ENCODE data around the gene PARD3B. TPM values are rescaled to one million over a fixed set of nuclear protein-coding genes. Genes with fewer than 3 reads are reported as not detected.

PARD3B gene
- total RNA-seq, 1 donor from 2014 or later, result 23.8 TPM

DNA sequence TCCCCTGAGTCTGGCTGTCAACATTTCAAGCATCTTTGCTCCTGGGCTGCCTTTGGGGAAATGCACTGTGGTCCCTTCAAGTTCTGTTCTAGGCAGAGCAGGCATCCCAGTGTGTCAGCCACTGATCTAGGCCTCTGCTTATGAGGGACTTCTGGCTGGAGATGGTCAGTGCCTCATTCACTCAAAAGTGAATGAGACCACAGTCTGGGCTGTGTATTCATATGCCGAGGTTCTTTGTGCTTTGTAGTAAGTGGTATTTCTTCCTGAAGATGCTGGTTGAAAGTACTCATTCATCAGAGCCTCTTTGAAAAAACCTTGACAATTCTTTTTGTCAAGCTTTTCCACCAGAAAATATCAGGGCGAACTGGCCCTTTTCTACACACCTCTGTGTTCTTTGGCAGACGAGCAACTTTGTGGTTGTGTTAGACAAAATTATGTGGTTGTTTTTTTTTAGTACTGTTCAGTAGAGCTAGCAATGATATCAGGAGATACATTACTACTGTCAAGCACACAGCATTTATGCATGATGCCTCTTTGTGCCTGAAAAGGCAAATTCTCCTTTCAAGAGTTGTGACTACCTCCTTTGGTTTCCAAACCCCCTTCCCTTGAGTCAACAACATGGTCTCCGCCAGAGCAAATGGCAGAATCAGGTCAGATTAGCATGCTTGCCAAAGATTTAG is 626.1 kb downstream of the PARD3B start:
- Histone ChIP-seq H3K4me3 (no peak overlapping the region), H3K27me3 (ENCODE audit: low read depth) (no peaks in the 10 kb centered on the region), H3K36me3 (no peaks in the 10 kb centered on the region), H3K4me1 (no peaks in the 10 kb centered on the region), H3K27ac (no peak overlapping the region), H3K9me3 (no peaks in the 10 kb centered on the region)
- ATAC-seq, result no peak
- no peak for TF ChIP-seq CTCF (IDR thresholded peaks at IDR 0.05)
- intact Hi-C loops (cut with DNase I), result no loop called here
- DNase-seq, result no peak

- intact Hi-C loops (cut with DNase I), result no loop called here
- ATAC-seq (no peak), DNase-seq (no peak)
- Histone ChIP-seq H3K4me1 (no peaks in the 10 kb centered on the region), H3K27ac (no peak overlapping the region), H3K27me3 (ENCODE audit: low read depth) (no peaks in the 10 kb centered on the region), H3K36me3 (no peaks in the 10 kb centered on the region), H3K4me3 (no peak overlapping the region), H3K9me3 (no peaks in the 10 kb centered on the region)
- no peak for TF ChIP-seq CTCF (IDR thresholded peaks at IDR 0.05)
Measured at GRCh38 chr2:205175831-205176230, 630.6 kb downstream of the PARD3B start.

GRCh38 chr2:205176546-205176945 is 631.3 kb downstream of the PARD3B start:
- DNase-seq, result no peak
- ATAC-seq, result no peak
- Histone ChIP-seq H3K27me3 (ENCODE audit: low read depth) (no peaks in the 10 kb centered on the region), H3K4me1 (no peaks in the 10 kb centered on the region), H3K27ac (no peak overlapping the region), H3K9me3 (no peaks in the 10 kb centered on the region), H3K4me3 (no peak overlapping the region), H3K36me3 (no peaks in the 10 kb centered on the region)
- no peak for TF ChIP-seq CTCF (IDR thresholded peaks at IDR 0.05)
- intact Hi-C loops (cut with DNase I), result no loop called here

- Histone ChIP-seq H3K36me3 (no peaks in the 10 kb centered on the region), H3K27me3 (ENCODE audit: low read depth) (no peaks in the 10 kb centered on the region), H3K4me3 (no peak overlapping the region), H3K9me3 (no peaks in the 10 kb centered on the region), H3K4me1 (no peaks in the 10 kb centered on the region), H3K27ac (no peak overlapping the region)
- no peak for DNase-seq
- intact Hi-C loops (cut with DNase I), result no loop called here
- ATAC-seq, result no peak
- TF ChIP-seq CTCF (IDR thresholded peaks at IDR 0.05), result no peak
Measured at GRCh38 chr2:205177546-205177945, 632.3 kb downstream of the PARD3B start.

GRCh38 chr2:205180730-205181129 is 635.5 kb downstream of the PARD3B start:
- DNase-seq (no peak), ATAC-seq (no peak)
- no peaks in the 10 kb centered on the region for H3K4me1 ChIP-seq
- no peaks in the 10 kb centered on the region for H3K9me3 ChIP-seq
- H3K36me3 ChIP-seq, result no peaks in the 10 kb centered on the region
- intact Hi-C loops (cut with DNase I), result no loop called here
- H3K27ac ChIP-seq, result no peak overlapping the region
- no peaks in the 10 kb centered on the region for H3K27me3 ChIP-seq (ENCODE audit: low read depth)
- TF ChIP-seq CTCF (IDR thresholded peaks at IDR 0.05), result no peak
- no peak overlapping the region for H3K4me3 ChIP-seq

Measured in lower lobe of right lung (tissue), 2 donors.